B cell (primary cell): Measurements from ENCODE around the gene XAF1.

Experiments
- CTCF ChIP-seq: fragments of 200-600 bp; IDR thresholded peaks from one replicate; pipeline ENCODE4 v1.8.0; 2022; ENCODE audit warnings: antibody characterized with exemption, mild to moderate bottlenecking
- EZH2 ChIP-seq: IDR thresholded peaks from 2 replicates; pipeline ENCODE4 v1.6.1; 2012; ENCODE audit warnings: borderline replicate concordance, low read depth, mild to moderate bottlenecking, moderate library complexity, low read length; ENCODE audit not compliant: insufficient read depth, poor library complexity, severe bottlenecking

- no peak for TF ChIP-seq CTCF
- no peak for TF ChIP-seq EZH2
Observed at GRCh38 chr17:6796887-6797490, 41.1 kb downstream of the XAF1 start.
